Vagina (tissue), 2 donors: Measurements from ENCODE around the gene WNT7A.

Experiments used
- POLR2A ChIP-seq, 2 donors: fragments of 450-650 bp; IDR thresholded peaks; one replicate each; pipeline ENCODE4 v1.6.1; 2017; ENCODE audit warnings: antibody characterized with exemption in 2 of 2, mild to moderate bottlenecking in 2 of 2, moderate library complexity in 2 of 2
- POLR2AphosphoS5 ChIP-seq, 2 donors: sonication (generic); formaldehyde crosslinking; IDR thresholded peaks; one replicate each; pipeline ENCODE4 v1.9.0; 2017; ENCODE audit warnings: antibody characterized with exemption in 2 of 2, mild to moderate bottlenecking in 2 of 2, low read depth in 1 of 2; ENCODE audit not compliant: insufficient read depth in 1 of 2
- TF ChIP-seq, protein P1 (sequence below), 3 experiments: fragments of 450-650 bp in 2 of 3; fragments of 200-600 bp in 1 of 3; sonication (generic) in 1 of 3; IDR thresholded peaks; one replicate each; pipeline ENCODE4 v1.5.1; 2017 to 2019; ENCODE audit warnings: antibody characterized with exemption in 3 of 3, mild to moderate bottlenecking in 2 of 3, moderate library complexity in 2 of 3

GRCh38 chr3:13791198-13792050 lies 88.4 kb downstream of the WNT7A start:
- TF ChIP-seq, protein P1, sequence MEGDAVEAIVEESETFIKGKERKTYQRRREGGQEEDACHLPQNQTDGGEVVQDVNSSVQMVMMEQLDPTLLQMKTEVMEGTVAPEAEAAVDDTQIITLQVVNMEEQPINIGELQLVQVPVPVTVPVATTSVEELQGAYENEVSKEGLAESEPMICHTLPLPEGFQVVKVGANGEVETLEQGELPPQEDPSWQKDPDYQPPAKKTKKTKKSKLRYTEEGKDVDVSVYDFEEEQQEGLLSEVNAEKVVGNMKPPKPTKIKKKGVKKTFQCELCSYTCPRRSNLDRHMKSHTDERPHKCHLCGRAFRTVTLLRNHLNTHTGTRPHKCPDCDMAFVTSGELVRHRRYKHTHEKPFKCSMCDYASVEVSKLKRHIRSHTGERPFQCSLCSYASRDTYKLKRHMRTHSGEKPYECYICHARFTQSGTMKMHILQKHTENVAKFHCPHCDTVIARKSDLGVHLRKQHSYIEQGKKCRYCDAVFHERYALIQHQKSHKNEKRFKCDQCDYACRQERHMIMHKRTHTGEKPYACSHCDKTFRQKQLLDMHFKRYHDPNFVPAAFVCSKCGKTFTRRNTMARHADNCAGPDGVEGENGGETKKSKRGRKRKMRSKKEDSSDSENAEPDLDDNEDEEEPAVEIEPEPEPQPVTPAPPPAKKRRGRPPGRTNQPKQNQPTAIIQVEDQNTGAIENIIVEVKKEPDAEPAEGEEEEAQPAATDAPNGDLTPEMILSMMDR (IDR thresholded peaks at IDR 0.05): no peak
- TF ChIP-seq POLR2A (IDR thresholded peaks at IDR 0.05): no peak
- no peak for TF ChIP-seq POLR2AphosphoS5 (IDR thresholded peaks at IDR 0.05; ENCODE audit: insufficient read depth in 1 of 2, low read depth in 1 of 2)
